SHP77 treated with DMSO at 0.1 percent for 48 hours (cell line): ENCODE data around the gene CREBBP.

Experiments
- DNase-seq: peaks from one replicate; lab custom pipeline; 2025; lab: John Stamatoyannopoulos, UW

The CREBBP gene

DNA sequence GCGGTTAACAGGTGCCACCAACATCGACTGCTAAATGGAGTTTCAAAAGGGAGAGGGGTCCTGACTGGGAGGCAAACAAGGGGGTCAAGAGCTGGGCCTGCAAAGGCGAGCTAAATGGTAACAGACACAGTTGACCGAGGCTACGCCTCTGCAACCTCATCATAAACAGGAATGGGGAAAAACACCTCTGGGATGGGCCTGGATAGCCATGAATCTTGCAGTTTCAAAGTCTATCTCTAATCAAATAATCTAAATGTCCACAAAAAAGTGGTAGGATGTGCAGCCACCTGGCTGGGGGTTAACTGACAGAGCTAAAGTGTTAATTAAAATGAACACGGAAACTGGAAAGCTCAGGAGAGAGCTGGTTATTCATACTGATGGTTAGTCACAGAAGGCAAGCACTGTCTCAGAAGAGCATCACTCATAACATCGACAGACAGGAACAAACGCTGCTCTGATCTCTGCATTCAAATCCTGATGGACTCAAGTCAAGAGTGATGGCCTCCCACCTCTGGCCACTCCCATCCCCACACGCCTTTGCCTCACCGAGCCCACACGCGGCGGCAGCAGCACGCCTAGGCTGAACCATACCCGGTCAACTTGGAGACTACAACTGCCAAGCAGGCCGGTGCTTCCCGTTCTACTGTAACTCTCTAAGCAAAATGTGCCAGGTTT is 56.3 kb downstream of the CREBBP start:
- DNase-seq, result no peak

DNA sequence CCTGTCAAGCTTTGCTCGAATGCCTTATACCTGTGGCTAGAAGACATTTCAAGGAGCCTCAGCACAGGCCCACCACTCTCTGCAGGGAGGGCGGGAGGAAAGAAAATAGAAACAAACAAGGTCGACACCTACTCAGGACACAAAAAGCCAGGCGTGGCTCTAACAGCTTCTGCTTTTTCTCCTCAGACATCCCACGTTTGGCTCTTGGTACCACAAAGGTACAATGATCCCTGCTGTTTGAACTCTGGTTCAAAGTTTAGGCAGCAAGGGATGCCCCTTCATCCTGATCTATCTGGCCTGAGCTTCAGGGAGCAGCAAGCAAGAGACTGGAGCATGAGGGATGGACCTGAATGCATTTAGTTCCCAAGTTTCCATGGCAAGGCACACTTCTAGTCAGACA is 57.1 kb downstream of the CREBBP start:
- DNase-seq, result no peak

DNA sequence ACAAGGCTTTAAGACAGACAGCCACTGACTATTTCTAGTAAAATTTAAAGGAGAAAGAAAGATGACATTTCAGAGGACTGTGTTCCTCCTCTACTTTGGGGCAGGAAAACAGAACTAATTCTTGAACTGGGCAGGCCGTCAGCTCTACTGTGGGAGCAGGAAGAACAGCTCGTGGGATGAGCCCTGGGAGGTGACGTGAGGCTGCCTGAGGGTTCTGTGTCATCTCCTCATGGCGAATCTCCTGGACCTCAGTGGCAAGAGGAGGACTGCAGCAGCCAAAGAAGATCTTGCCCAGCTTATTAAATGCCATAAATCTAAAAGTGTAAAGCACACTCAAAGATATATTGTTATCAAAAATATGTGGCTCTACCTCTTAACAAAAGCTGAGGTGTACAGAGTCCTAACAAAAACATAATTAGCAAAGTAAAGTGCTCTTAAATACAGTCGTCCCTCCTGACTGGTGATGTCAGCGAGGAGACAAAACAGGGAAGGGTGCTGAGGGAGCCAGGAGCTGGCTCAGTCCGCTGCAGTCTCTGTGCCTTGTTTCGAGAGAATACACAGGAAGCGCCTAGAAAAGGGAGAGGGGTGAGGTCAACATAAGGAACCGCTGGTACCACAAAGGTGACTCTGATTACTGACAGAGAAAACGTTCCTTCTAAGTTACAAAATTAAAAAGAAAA is 58.0 kb downstream of the CREBBP start:
- DNase-seq, result no peak

DNA sequence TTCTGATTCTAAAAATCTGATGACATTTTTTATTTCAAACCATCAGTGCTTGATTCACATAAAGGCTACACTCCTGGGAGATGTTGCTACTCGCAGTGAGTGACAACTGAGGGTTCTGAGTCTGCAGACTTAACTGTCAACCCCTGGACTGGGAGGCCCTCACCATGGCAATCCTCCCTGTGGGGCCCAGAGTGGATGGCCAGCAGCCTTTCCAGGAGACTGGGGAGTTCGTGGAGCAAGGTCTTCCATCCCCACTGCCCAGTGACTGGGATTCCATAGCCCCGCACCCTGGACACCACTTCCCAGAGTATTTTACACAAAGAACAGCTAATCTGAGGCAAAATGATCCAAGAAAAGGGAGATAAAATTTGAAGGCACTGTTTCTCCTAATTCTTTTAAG is 59.3 kb downstream of the CREBBP start:
- no peak for DNase-seq

DNA sequence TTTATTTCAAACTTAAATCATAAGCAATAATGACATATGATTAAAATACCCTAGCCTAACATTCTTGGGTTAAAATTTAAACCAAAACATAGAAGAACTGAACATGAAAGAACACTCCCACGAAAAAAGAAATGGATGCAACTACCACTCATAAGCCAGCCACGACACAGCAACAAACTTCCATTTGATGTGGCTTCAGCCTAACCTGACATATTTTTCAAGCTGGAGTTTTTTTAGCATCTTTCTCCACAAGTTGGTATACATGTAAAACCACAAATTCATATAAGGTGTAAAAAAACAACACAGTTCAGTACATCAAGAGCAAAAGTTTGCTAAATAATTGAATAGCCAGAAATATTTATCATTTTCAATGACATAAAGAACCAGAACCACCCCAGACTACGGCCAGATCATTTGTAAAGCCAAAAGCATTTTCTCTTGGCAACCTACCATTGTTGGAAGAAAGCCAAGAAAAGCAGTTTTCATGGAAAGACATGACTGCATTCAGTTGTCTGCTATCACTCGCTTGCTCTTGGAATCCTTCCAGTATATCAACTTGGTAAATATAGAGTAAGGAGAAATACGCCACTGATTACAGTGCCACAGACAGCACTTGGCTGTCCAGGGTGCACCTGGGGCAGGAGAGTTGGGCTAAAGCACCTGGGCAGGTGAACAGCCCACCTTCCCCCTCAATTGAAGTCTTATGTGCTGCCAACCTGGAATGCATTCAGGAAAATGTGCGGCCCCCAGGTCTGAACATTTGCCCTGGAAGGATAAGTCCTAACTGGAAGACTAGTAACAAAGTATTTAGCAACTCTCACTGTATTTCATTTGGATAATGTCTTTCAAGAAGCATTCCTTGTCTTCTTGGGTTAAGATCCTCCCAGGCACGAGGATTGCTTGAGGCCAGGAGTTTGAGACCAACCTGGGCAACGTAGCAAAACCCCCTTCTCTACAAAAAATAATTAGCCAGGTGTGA is 60.5 kb downstream of the CREBBP start:
- DNase-seq, result peak; percentile 89

DNA sequence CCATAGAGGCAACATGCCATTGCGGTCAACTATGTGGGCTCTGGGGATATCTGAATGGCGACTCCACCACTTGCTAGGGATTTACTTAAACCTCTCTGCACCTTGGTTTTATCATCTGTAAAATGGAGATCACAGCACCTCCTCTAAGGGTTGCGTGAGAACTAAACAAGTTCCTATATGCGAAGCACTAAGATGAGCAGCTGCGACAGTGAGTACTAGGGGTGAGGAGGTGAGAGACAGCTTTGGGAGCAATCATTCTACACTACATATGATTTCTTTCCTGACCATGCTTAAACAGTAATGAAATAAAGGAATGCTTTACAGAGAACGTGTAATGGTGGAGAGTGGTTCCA is 61.4 kb downstream of the CREBBP start:
- no peak for DNase-seq

DNA sequence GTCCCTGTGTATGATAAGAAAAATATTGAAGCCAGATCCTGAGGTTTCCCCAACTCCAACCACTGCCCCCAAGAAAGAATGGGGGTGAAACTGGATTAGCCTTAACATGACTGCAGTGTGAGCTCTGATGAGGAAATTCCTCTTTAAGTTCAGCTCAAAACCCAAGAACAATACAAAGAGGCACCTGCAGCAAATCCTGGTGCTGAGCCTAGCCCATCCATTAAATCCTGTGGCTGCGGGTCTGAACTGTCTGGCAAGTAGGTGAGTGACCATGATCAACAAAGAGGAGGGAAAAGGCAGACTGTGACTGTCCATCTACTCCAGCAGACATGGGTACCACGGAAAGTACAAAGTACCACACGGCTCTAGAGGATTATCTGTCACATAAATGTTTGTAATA is 64.2 kb downstream of the CREBBP start:
- DNase-seq, result no peak

DNA sequence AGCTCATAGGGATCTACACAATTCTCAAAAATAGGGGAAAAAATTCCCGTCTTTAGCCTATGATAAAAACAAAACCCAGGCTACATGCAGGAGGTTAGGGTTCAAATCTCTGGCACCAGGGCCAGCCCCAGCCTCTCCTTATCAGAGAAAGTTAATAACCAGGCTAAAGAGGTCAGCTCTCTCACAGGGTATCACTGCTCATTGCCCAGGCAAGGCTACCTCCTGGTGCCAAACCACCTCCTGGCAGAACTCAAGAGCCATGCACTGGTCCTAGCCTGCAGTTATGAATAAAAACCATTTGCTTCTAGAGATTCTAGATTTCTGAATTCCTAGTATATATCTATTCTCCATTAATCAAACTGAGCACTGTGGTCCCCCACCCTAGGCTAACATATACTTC is 65.8 kb downstream of the CREBBP start:
- DNase-seq, result no peak

DNA sequence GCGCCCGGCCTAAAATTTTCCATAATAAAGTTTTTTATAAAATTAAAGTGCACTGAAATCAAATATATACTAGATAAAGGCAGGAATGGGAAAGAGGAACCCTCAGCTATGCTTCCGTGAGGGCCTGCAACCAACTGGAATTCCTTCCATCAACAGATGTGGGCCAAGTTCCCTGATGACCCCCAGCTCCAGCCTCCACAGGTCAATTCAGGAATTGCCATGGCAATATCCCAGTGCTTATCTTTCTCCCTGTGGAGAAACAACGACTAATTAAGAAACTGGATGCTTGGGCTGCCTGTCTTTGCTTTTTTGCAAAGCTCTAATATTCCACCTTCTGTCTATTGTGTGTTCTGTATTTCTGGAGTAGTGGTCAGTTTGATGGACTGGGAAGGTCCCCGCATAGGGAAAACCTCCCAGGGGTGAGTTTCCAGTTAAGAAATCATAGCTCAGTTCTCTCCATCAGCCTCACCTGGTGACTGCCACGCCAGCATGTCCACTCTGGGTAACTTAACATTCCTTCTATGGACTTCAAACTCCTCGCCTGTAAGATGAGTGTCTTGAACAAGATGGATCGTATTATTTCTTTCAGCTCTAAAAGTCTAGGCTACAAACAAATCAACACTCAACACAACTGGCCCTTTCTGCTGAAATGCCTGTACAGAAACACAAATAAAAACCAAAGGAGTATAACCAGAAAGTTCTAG is 67.9 kb downstream of the CREBBP start:
- no peak for DNase-seq

DNA sequence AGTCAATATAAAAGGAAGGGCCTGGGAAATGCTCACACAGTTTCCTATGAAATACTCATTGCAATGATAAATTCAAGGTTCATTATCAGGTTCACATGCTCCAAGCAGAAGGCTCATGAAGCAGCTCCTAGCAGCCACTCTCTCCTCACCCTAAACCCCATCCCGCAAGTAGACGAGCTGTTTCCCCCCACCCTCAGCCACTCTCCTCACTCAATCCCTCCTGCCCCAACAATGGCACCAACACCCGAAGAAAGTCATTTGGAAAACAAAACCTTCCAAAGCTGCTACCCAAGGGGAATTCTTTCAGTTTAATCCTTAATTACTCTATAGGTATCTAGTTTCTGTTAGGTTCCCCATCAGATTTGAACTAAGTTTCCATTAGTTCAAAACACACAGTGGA is 69.7 kb downstream of the CREBBP start:
- no peak for DNase-seq

DNA sequence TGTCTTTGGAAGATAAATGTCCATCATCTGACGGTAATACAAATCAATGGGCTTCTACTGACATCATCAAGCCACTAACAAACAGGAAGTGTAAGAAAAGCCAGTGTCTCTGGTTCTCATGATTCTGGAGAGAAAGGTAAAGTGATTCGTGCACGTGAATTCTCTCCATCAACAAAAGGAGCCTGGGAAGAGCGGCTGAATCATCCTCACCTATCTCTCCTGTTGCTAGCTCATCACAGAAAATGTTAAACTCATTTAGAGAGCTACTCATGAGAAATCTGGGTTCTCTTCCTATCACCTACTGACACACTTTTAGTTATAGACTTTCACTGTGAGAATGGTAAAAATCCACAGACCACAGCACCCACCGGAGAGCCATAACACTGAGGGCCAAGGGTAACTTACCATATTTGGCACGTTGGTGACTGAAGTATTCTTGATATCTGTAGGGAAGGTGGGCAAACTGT is 70.3 kb downstream of the CREBBP start:
- DNase-seq, result no peak

DNA sequence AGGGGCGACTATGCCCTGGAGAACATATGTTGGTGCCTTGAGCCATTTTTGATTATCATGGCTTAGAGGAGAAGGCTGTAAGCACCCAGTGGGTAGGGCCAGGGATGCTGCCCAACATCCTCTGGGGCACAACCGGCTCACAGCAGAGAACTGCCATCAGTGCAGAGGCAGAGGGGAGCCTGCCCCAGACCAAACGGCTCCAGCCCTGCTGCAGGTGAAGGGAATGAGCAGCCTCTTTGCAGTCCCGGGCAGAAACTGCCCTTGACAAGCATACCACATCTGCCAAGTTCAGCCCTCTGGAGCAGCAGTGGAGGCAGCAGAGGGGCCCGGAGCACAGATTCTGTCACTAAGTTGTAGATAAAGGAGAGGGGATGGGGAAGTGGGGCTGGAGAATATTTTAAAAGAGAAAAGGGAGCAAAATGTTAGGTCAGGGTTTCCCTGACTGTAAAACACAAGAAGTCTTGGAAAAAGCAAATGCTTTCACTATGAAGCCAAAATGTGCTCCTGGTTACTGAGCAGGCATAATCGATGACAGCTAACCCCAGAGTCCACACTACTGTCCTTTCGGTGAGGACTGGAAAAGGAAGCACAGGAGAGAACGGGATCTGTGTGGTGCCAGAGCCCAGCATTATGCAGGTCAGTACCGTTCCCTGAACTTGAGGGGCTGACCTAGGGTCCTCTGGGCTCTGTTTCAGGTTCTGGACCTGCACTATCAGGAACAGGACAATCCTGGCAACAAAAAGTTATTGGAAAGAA is 72.0 kb downstream of the CREBBP start:
- no peak for DNase-seq

DNA sequence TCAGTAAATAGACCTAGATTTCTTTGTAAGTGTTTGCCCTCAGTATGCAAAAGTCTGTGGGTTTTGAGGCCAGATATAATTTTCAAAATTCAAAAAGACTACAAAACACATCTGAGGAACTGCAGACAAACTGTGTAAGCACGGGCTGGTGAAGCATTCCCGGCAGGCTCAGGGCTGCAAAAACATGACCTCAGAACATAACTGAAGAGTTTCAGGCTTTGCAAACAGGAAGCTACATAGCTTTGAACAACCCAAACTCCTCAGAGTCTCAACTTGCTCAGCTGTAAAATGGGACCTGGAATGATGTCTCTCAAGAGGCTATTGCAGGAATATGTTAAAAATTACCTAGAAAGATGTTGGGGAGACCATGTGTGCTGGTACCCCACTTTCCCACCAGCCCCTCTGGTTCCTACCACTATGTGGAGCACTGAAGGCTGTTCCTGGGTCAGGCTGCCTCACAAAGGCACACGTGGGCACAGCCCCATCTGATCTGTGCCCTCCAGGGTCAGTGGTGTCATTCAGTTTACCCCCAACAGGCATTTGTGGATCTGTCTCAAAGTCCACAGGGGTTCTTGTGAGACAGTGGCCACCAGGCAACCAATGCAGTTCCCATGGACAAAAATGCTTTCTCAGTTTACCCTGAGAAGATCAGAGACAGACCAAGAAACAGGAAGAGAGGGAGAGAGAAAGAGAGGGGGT is 72.9 kb downstream of the CREBBP start:
- no peak for DNase-seq

DNA sequence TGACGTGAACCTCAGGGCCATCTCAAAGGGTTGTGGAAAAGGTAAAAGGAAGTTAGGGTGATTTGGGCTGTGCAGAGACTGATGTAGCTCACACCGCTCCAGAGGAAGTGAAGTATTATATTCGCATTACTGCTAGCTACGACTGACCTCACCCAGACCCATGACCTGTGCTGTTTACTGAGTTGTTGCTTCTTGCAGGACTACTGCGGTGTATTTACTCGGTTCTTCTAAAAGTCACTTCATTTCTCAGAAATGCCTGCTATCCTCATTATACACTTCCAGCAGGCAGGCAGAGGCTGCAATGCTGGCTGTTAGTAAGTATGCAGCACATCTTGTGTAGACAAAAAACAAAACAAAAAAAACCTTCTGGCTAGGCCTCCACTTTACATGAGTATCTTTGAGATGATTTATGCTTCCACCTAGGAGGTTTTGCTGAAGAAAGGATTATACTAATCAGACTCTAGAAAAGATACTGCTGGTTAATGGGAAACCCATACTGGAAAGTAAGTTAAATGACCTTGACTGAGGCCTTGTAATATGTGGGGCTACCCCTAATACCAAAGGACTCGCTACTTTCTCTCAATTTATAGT is 76.0 kb downstream of the CREBBP start:
- DNase-seq, result no peak

DNA sequence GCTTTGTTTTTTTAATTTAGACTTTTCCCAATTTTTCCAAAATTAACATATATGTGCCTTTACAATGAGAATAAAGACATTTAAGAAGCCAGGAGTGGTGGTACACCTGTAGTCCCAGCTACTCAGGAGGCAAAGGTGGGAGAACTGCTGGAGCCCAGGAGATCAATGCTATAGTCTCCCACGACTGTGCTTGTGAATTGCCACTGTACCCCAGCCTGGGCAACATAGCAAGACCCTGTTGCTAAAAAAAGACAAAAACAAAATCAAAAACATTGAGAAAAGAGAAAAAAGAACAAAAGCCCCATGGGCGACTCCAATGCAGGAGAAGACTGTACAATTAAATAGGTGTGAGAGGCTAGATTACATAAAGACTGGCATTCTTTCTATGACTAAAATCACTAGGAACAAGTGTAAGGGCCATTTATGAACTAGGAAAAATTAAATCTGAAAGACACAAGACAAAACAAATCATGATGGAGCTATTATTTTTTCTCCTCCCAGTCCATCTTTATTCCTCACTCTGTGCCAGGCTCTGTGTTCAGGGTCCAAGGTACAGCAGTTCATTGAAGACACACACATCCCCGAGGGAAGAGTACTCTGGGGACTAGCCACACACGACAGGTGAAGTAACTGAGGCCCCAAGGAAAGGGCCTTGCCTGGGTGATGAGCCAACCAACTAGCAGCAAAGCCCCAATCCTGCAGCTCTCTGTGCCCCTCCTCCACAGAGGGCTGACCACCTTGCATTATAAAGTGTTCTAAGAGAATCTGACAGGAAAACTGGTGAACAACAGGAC is 79.8 kb downstream of the CREBBP start:
- DNase-seq, result no peak

DNA sequence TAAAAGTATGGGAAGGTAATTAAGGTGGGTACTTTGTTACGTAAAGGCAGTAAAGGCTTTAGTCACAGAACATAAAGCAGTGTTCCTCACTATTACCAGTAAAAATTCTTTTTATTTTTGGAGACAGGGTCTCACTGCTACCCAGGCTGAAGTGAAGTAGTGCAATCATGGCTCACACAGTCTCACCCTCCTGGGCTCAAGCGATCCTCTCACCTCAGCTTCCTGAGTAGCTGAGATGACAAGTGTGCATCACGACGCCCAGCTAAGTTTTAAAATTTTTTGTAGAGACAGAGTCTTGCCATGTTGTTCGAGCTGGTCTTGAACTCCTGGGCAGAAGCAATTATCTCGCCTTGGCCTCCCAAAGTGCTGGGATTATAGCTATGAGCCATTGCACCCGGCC is 80.5 kb downstream of the CREBBP start:
- no peak for DNase-seq

DNA sequence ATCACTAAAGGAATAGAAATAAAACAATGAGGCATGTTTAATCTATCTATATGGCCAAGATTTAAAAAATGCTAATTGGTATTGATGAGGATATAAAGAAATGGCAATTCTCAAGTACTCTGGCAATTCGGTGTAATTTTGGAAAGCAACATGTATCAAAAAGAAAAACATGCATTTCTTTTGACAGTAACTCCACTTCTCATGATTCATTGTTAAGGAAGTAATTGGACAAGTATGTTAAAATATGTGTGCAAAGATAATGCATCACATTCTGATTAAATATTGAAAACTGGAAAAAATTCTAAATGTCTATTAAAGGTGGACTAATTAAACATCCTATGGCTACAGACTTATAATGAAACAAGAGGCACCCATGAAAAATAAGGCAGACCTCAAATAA is 81.2 kb downstream of the CREBBP start:
- DNase-seq, result no peak

DNA sequence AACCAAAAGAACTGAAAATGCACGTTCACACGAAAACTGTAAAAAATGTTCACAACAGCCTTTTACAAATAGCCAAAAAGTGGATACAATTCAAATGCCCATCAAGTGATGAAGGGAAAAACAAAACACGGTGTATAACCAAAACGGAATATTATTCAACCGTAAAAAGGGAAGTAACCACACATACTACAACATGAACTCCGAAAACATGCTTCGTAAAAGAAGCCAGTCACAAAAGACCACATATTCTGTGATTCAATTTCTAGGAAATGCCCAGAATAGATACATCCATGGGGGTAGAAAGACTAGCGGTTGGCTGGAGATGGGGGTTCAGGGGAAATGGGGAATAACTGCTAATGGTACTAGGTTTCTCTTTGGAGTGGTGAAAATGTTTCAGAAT is 81.7 kb downstream of the CREBBP start:
- DNase-seq, result no peak
